Psoas muscle (tissue), 8 donors: ENCODE results near the gene PANK3. TPM values are rescaled to one million over a fixed set of nuclear protein-coding genes. Genes with fewer than 3 reads are reported as not detected.

Source experiments
- ATAC-seq, 4 donors: fragments of 200-7000 bp; cut with Tn5 transposase; one replicate each; pipeline ENCODE4 v1.9.1; 2020; ENCODE audit warnings: moderate library complexity in 3 of 4, mild to moderate bottlenecking in 2 of 4
- DNase-seq, 2 donors: peaks; one replicate each; pipeline ENCODE4 v3.0.0-alpha.2; 2020
- H3K27ac ChIP-seq: fragments of 200-600 bp; one replicate; pipeline ENCODE4 v1.8.0; 2022
- H3K27me3 ChIP-seq, 3 donors: fragments of 200-600 bp in 1 of 3; one replicate each; pipeline versions ENCODE4 v1.6.1 to v1.8.0; 2013 to 2022; ENCODE audit warnings: low read length in 2 of 3, mild to moderate bottlenecking in 2 of 3, moderate library complexity in 1 of 3; ENCODE audit not compliant: insufficient read depth in 3 of 3
- H3K36me3 ChIP-seq, 2 donors: fragments of 200-600 bp in 1 of 2; one replicate each; pipeline versions ENCODE4 v1.6.1 to v1.8.0; 2013 to 2022; ENCODE audit warnings: low read depth in 1 of 2, mild to moderate bottlenecking in 1 of 2, moderate library complexity in 1 of 2; ENCODE audit not compliant: insufficient read depth in 1 of 2
- H3K4me1 ChIP-seq: fragments of 200-600 bp; one replicate; pipeline ENCODE4 v1.8.0; 2022
- H3K4me3 ChIP-seq: fragments of 200-600 bp; one replicate; pipeline ENCODE4 v1.8.0; 2022; ENCODE audit warnings: mild to moderate bottlenecking
- H3K9me3 ChIP-seq: fragments of 200-600 bp; one replicate; pipeline ENCODE4 v1.8.0; 2022
- CTCF ChIP-seq: fragments of 200-600 bp; IDR thresholded peaks from one replicate; pipeline ENCODE4 v1.8.0; 2022; ENCODE audit warnings: antibody characterized with exemption
- WGBS, 3 donors: extraction: QIAGEN DNeasy Blood & Tissue Kit; methylation state at CpG; one replicate each; pipeline versions ENCODE4 v1.1.6 to v1.1.7; 2013; 5-methylcytosine and 5-hydroxymethylcytosine counted together
- intact Hi-C, 2 donors: fragments of 100-400 bp; cut with DNase I; formaldehyde crosslinking; loops; one replicate each; pipeline versions ENCODE4 v1.11.0 to v1.14.2; 2022
- polyA plus RNA-seq, 3 donors: library from polyadenylated mRNA; stranded (reverse); fragments of 200-250 nt; gene quantifications; one replicate each; pipeline ENCODE4 v1.2.3, GENCODE V29; 2013
- total RNA-seq, 4 donors: library from RNA; stranded (reverse); fragmentation: NEBNext Ultra II Directional in 2 of 4; extraction: Animal tissue kit (Norgen Biotek cat#: 25700) in 2 of 4; gene quantifications; one replicate each; pipeline versions ENCODE4 v1.2.1 to v1.2.4, GENCODE V29; 2021 to 2023
- donor health status: healthy with polysubstance abuse.
- donor health status: DM: no; HTN: no; CAD: no; lungs with moderate emphysema.
- donor health status: Bipolar disorder and iron deficiency.
- donor health status: healthy.
- donor health status: DM: yes; HTN: yes; CAD: no.
- donor health status: DM: no; HTN: no; CAD: no.
- donor health status: DM: no; HTN: no; CAD: no.
- donor health status: DM: yes; HTN: yes; CAD: no.

PANK3 gene
- total and polyA plus RNA-seq, 7 donors: 5.6 to 30.7 (median 26.8) TPM

GRCh38 chr5:168604436-168604835 lies 25.3 kb upstream of the PANK3 start:
- intact Hi-C loops: no loop called here
- ATAC-seq: no peak

GRCh38 chr5:168603746-168604145 lies 24.6 kb upstream of the PANK3 start:
- no peak for ATAC-seq
- no peak for TF ChIP-seq CTCF
- no peaks in the 10 kb centered on the region for H3K9me3 ChIP-seq

More at GRCh38 chr5:168604436-168604835, 25.3 kb upstream of the PANK3 start:
- no peak overlapping the region for H3K27ac ChIP-seq
- H3K4me1 ChIP-seq: no peaks in the 10 kb centered on the region
- H3K9me3 ChIP-seq: no peaks in the 10 kb centered on the region
- no peak for DNase-seq
- no peak overlapping the region for H3K4me3 ChIP-seq
- no peaks in the 10 kb centered on the region for H3K36me3 ChIP-seq
- H3K27me3 ChIP-seq: no peaks in the 10 kb centered on the region
- no peak for TF ChIP-seq CTCF

GRCh38 chr5:168602517-168602916 lies 23.3 kb upstream of the PANK3 start:
- no peaks in the 10 kb centered on the region for H3K4me1 ChIP-seq
- H3K9me3 ChIP-seq: no peaks in the 10 kb centered on the region
- H3K36me3 ChIP-seq: no peaks in the 10 kb centered on the region
- no peak for ATAC-seq
- no peak overlapping the region for H3K4me3 ChIP-seq
- no peak for TF ChIP-seq CTCF
- H3K27ac ChIP-seq: no peak overlapping the region
- peaks cover 0 to 1% (median 0%) of the 10 kb centered on the region in 3 donors for H3K27me3 ChIP-seq
- DNase-seq: no peak
- intact Hi-C loops: no loop called here

More at GRCh38 chr5:168603746-168604145, 24.6 kb upstream of the PANK3 start:
- Histone ChIP-seq H3K4me1 (no peaks in the 10 kb centered on the region), H3K4me3 (no peak overlapping the region), H3K27me3 (peaks cover 0 to 1% (median 0%) of the 10 kb centered on the region in 3 donors), H3K36me3 (no peaks in the 10 kb centered on the region), H3K27ac (no peak overlapping the region)
- intact Hi-C loops: no loop called here
- no peak for DNase-seq

- Histone ChIP-seq H3K9me3 (no peaks in the 10 kb centered on the region), H3K36me3 (no peaks in the 10 kb centered on the region), H3K4me3 (no peak overlapping the region), H3K27me3 (peaks cover 0 to 1% (median 0%) of the 10 kb centered on the region in 3 donors), H3K27ac (no peak overlapping the region), H3K4me1 (no peaks in the 10 kb centered on the region)
- ATAC-seq (no peak), DNase-seq (no peak)
- no peak for TF ChIP-seq CTCF
- intact Hi-C loops: no loop called here
- WGBS, 3 donors: 63 to 87% (median 76%) methylated on average over 2 of the region's 2 CpGs
Observed at GRCh38 chr5:168601972-168602371, 22.8 kb upstream of the PANK3 start.

GRCh38 chr5:168600409-168600808 lies 21.2 kb upstream of the PANK3 start:
- TF ChIP-seq CTCF: no peak
- intact Hi-C loops: no loop called here
- Histone ChIP-seq H3K4me3 (no peak overlapping the region), H3K4me1 (no peaks in the 10 kb centered on the region), H3K27ac (no peak overlapping the region), H3K9me3 (no peaks in the 10 kb centered on the region), H3K36me3 (no peaks in the 10 kb centered on the region), H3K27me3 (peaks cover 0 to 1% (median 0%) of the 10 kb centered on the region in 3 donors)
- 48 to 60% (median 53%) methylated on average over 3 of the region's 3 CpGs for WGBS, 3 donors
- no peak for DNase-seq
- no peak for ATAC-seq
